Activated T-helper 1 cell treated with anti-CD3 and anti-CD28 coated beads, Interleukin-12 subunit alpha, Interleukin-12 subunit beta, Interleukin-2, Interleukin-4 antibody, amounts not matched to agents 30 ng/mL and 10 ng/mL and 1 ng/mL, durations not matched to agents 14 hours and 24 hours and 36 hours (primary cell): ENCODE measurements around the gene UMAD1. TPM values are rescaled to one million over a fixed set of nuclear protein-coding genes. Genes with fewer than 3 reads are reported as not detected.
"Not testable (repeated sequence)": the region's sequence is repeated elsewhere in the genome, so short reads cannot be mapped to it uniquely, and the experiment has no call there.

ENCODE experiments used
- DNase-seq: peaks from one replicate; pipeline ENCODE4 v3.0.0; 2021; ENCODE audit warnings: low spot score
- H3K27ac Mint-ChIP-seq: one replicate; pipeline ENCODE4 v1.8.0; 2021; ENCODE audit warnings: mild to moderate bottlenecking, mixed read lengths
- H3K27me3 Mint-ChIP-seq: one replicate; pipeline ENCODE4 v1.8.0; 2022; ENCODE audit warnings: mild to moderate bottlenecking, moderate library complexity, mixed read lengths; ENCODE audit not compliant: insufficient read depth
- H3K36me3 Mint-ChIP-seq: one replicate; pipeline ENCODE4 v1.8.0; 2021; ENCODE audit warnings: low read depth, mixed read lengths
- H3K4me1 Mint-ChIP-seq: one replicate; pipeline ENCODE4 v1.8.0; 2021; ENCODE audit warnings: low read depth, mixed read lengths
- H3K4me3 Mint-ChIP-seq: one replicate; pipeline ENCODE4 v1.8.0; 2021; ENCODE audit warnings: mild to moderate bottlenecking, moderate library complexity, mixed read lengths
- H3K9me3 Mint-ChIP-seq: one replicate; pipeline ENCODE4 v1.8.0; 2021; ENCODE audit warnings: mixed read lengths
- intact Hi-C: fragments of 100-400 bp; cut with micrococcal nuclease; formaldehyde crosslinking; loops from one replicate; pipeline ENCODE4 v1.15.1; 2024
- total RNA-seq: library from RNA; stranded (reverse); gene quantifications from 2 replicates; pipeline ENCODE4 v1.2.3, GENCODE V29; 2022

Gene UMAD1
- total RNA-seq, 1 donor from 2014 or later, result 14.2 TPM

DNA sequence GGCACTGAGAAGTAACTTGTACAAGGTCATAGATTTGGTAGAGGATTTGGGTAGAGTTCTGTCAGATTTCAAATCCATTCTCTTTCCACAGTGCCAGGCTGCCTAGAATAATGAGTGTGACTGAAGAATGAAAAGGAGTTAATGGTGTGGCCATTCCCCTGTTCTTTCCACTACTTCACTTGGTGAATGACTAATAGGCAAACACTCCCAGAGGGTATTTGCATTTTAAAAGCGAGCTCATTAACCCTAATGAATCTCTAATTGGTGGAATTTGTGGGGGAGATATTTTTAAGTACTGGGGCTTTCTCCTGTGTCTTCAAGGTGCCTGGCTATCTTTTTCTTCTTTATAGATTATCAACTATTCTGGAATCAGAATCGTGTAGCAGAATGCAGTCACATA lies 152.7 kb downstream of the UMAD1 start:
- Mint-ChIP-seq H3K4me3 (no peak overlapping the region), H3K4me1 (peaks cover 19% of the 10 kb centered on the region), H3K27ac (no peak overlapping the region), H3K27me3 (no peaks in the 10 kb centered on the region), H3K36me3 (peaks cover 19% of the 10 kb centered on the region), H3K9me3 (peaks cover 12% of the 10 kb centered on the region)
- DNase-seq, result no peak
- intact Hi-C loops, result no loop called here

GRCh38 chr7:7793921-7794320 lies 153.4 kb downstream of the UMAD1 start:
- intact Hi-C loops, result no loop called here
- Mint-ChIP-seq H3K9me3 (peaks cover 12% of the 10 kb centered on the region), H3K4me1 (peaks cover 19% of the 10 kb centered on the region), H3K36me3 (peaks cover 19% of the 10 kb centered on the region), H3K27ac (no peak overlapping the region), H3K27me3 (no peaks in the 10 kb centered on the region), H3K4me3 (no peak overlapping the region)
- no peak for DNase-seq

- intact Hi-C loops, result no loop called here
- Mint-ChIP-seq H3K9me3 (peaks cover 12% of the 10 kb centered on the region), H3K4me3 (no peak overlapping the region), H3K4me1 (peaks cover 11% of the 10 kb centered on the region), H3K27me3 (no peaks in the 10 kb centered on the region), H3K36me3 (peaks cover 19% of the 10 kb centered on the region), H3K27ac (no peak overlapping the region)
- DNase-seq, result no peak
Observed at GRCh38 chr7:7795203-7795602, 154.7 kb downstream of the UMAD1 start.

- H3K36me3 Mint-ChIP-seq, result peaks cover 19% of the 10 kb centered on the region
- H3K4me3 Mint-ChIP-seq, result no peak overlapping the region
Observed at GRCh38 chr7:7795630-7796121, 155.1 kb downstream of the UMAD1 start.

GRCh38 chr7:7798510-7798909 lies 158.0 kb downstream of the UMAD1 start:
- Mint-ChIP-seq H3K27me3 (no peaks in the 10 kb centered on the region), H3K9me3 (peaks cover 12% of the 10 kb centered on the region), H3K36me3 (peaks cover 17% of the 10 kb centered on the region), H3K4me1 (peaks cover 11% of the 10 kb centered on the region), H3K27ac (no peak overlapping the region), H3K4me3 (no peak overlapping the region)
- no peak for DNase-seq
- intact Hi-C loops, result no loop called here

More at GRCh38 chr7:7795630-7796121, 155.1 kb downstream of the UMAD1 start:
- DNase-seq, result no peak
- intact Hi-C loops, result no loop called here
- Mint-ChIP-seq H3K27ac (no peak overlapping the region), H3K4me1 (peaks cover 11% of the 10 kb centered on the region), H3K27me3 (no peaks in the 10 kb centered on the region), H3K9me3 (peaks cover 12% of the 10 kb centered on the region)

GRCh38 chr7:7799138-7799537 lies 158.6 kb downstream of the UMAD1 start:
- Mint-ChIP-seq H3K4me3 (no peak overlapping the region), H3K27me3 (no peaks in the 10 kb centered on the region), H3K4me1 (peaks cover 11% of the 10 kb centered on the region), H3K27ac (no peak overlapping the region), H3K9me3 (peaks cover 12% of the 10 kb centered on the region), H3K36me3 (peaks cover 17% of the 10 kb centered on the region)
- DNase-seq, result no peak
- intact Hi-C loops, result no loop called here

DNA sequence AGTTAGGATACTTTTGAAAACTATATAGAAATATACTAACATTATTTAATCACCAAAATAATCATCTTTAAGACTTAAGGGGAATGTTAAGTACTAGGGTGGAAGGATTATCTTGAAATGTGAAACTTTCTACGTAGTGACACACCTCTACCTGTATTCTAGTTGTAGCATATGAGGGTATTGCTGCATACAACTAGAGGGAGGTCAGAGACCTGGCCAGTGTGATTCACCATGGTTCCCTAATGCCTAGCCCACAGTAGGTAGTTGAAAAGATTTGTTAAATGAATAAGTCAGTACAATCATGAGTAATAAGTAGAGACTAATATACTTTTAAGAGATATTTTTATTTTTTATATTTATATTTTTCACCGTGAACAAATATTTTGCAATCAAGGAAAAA lies 162.0 kb downstream of the UMAD1 start:
- no peak for DNase-seq
- Mint-ChIP-seq H3K27me3 (no peaks in the 10 kb centered on the region), H3K4me3 (no peak overlapping the region), H3K4me1 (no peaks in the 10 kb centered on the region), H3K27ac (no peak overlapping the region), H3K36me3 (peaks cover 4% of the 10 kb centered on the region), H3K9me3 (no peaks in the 10 kb centered on the region)
- intact Hi-C loops, result no loop called here

- H3K4me3 Mint-ChIP-seq, result no peak overlapping the region
Observed at GRCh38 chr7:7803715-7804178, 163.2 kb downstream of the UMAD1 start.

GRCh38 chr7:7804822-7805221 lies 164.3 kb downstream of the UMAD1 start:
- H3K27me3 Mint-ChIP-seq, H3K27ac Mint-ChIP-seq, H3K4me1 Mint-ChIP-seq, H3K9me3 Mint-ChIP-seq, H3K36me3 Mint-ChIP-seq, DNase-seq, intact Hi-C loops, H3K4me3 Mint-ChIP-seq: not testable (repeated sequence)

More at GRCh38 chr7:7803715-7804178, 163.2 kb downstream of the UMAD1 start:
- intact Hi-C loops, result no loop called here
- Mint-ChIP-seq H3K36me3 (no peaks in the 10 kb centered on the region), H3K9me3 (no peaks in the 10 kb centered on the region), H3K4me1 (no peaks in the 10 kb centered on the region), H3K27ac (no peak overlapping the region), H3K27me3 (no peaks in the 10 kb centered on the region)
- DNase-seq, result no peak

DNA sequence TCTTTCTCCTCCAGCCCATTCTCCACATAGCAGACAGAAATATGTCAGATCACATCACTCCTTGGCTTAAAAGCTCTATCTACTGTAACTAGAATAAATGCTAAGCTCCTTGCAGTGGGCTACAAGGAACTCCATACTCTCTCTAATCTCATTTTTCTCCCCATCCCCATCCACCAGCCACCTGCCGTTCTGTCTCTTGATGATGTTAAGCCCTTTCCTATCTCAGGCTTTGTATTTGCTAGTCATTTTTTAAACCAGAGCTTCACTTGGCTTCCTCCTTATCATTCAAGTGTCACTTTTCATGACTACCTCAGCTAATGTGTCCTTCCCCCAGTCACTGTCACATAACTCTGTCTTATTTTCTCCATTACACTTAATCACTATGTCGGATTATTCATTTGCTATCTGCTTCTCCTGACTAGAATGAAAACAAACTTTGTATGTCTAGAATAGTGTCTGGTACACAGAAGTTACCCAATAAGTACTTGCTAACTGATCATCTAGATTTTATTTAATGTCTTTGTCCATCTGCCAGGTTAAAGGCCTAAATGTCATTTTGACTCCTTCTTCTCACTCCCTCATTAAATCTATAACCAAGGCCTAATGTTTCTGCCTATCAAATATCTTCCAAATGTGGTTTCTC lies 165.1 kb downstream of the UMAD1 start:
- no peaks in the 10 kb centered on the region for H3K9me3 Mint-ChIP-seq
- H3K27me3 Mint-ChIP-seq, result no peaks in the 10 kb centered on the region
- intact Hi-C loops, result no loop called here
- DNase-seq, result no peak
- H3K4me3 Mint-ChIP-seq, result no peak overlapping the region
- peaks cover 2% of the 10 kb centered on the region for H3K36me3 Mint-ChIP-seq
- no peaks in the 10 kb centered on the region for H3K4me1 Mint-ChIP-seq
- H3K27ac Mint-ChIP-seq, result no peak overlapping the region

DNA sequence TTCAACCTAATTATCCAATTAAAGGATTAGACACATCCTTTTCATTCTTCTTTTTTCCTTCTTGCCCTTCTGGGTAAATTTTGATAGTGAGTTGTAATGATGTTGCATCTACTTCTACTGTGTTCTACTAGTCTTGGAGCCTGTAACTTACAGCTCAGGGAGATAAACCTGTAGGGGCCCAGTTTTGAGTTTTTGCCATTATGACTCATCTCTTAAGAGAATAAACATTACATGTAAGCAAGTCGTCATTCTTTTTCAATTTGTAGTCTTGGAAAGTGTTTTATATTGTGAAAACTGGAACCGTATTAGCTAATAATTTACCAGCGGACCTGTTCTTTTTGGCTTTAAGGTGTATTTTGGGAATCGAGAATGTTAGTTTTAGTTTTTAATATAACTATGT lies 167.6 kb downstream of the UMAD1 start:
- H3K4me3 Mint-ChIP-seq, result no peak overlapping the region
- H3K36me3 Mint-ChIP-seq, result peaks cover 2% of the 10 kb centered on the region
- no peak overlapping the region for H3K27ac Mint-ChIP-seq
- no peaks in the 10 kb centered on the region for H3K9me3 Mint-ChIP-seq
- no peak for DNase-seq
- intact Hi-C loops, result no loop called here
- H3K27me3 Mint-ChIP-seq, result peaks cover 2% of the 10 kb centered on the region
- no peaks in the 10 kb centered on the region for H3K4me1 Mint-ChIP-seq

- Mint-ChIP-seq H3K27ac (no peak overlapping the region), H3K4me1 (no peaks in the 10 kb centered on the region), H3K27me3 (peaks cover 2% of the 10 kb centered on the region)
Observed at GRCh38 chr7:7808626-7809025, 168.1 kb downstream of the UMAD1 start.

DNA sequence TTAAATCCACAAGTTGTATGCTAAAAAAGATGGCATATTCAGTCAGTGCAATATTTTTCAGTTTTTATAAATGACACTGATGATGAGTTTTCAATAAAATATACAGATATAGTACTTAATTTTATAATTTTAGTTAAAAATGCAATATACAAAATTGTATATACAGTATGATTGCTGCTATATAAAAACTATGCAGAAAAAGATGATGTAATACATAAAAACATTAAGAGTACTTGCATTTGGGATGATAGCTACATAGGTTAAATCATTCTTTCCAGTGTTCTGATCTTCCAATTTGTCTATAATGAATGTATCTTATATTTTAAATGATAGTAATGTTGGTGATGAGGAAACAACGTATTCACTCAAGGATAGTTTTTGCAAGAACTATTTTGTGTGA lies 169.8 kb downstream of the UMAD1 start:
- Mint-ChIP-seq H3K36me3 (peaks cover 9% of the 10 kb centered on the region), H3K4me3 (no peak overlapping the region), H3K27ac (no peak overlapping the region), H3K4me1 (peaks cover 8% of the 10 kb centered on the region), H3K9me3 (peaks cover 9% of the 10 kb centered on the region), H3K27me3 (peaks cover 2% of the 10 kb centered on the region)
- no peak for DNase-seq
- intact Hi-C loops, result no loop called here

More at GRCh38 chr7:7808626-7809025, 168.1 kb downstream of the UMAD1 start:
- DNase-seq, result no peak
- intact Hi-C loops, result no loop called here
- H3K4me3 Mint-ChIP-seq, result no peak overlapping the region
- peaks cover 2% of the 10 kb centered on the region for H3K36me3 Mint-ChIP-seq
- no peaks in the 10 kb centered on the region for H3K9me3 Mint-ChIP-seq

- intact Hi-C loops, result no loop called here
- peaks cover 9% of the 10 kb centered on the region for H3K36me3 Mint-ChIP-seq
Observed at GRCh38 chr7:7810826-7811225, 170.3 kb downstream of the UMAD1 start.

More at GRCh38 chr7:7810826-7811225, 170.3 kb downstream of the UMAD1 start:
- DNase-seq, result no peak
- H3K27me3 Mint-ChIP-seq, result peaks cover 2% of the 10 kb centered on the region
- H3K4me3 Mint-ChIP-seq, result no peak overlapping the region
- H3K9me3 Mint-ChIP-seq, result peaks cover 9% of the 10 kb centered on the region
- peaks cover 12% of the 10 kb centered on the region for H3K4me1 Mint-ChIP-seq
- no peak overlapping the region for H3K27ac Mint-ChIP-seq
